GM19397 (cell line): ENCODE results near the gene MOB1B.
A peak's percentile ranks its signal among the peaks of the same experiment; 100 is the strongest.
"Not testable (repeated sequence)": the region's sequence is repeated elsewhere in the genome, so short reads cannot be mapped to it uniquely, and the experiment has no call there.

Source experiments
- ATAC-seq: cut with Tn5 transposase; IDR thresholded peaks from one replicate; pipeline ENCODE4 v1.9.1; 2021; ENCODE audit warnings: mild to moderate bottlenecking, moderate library complexity; ENCODE audit not compliant: unreplicated experiment

Gene MOB1B

DNA sequence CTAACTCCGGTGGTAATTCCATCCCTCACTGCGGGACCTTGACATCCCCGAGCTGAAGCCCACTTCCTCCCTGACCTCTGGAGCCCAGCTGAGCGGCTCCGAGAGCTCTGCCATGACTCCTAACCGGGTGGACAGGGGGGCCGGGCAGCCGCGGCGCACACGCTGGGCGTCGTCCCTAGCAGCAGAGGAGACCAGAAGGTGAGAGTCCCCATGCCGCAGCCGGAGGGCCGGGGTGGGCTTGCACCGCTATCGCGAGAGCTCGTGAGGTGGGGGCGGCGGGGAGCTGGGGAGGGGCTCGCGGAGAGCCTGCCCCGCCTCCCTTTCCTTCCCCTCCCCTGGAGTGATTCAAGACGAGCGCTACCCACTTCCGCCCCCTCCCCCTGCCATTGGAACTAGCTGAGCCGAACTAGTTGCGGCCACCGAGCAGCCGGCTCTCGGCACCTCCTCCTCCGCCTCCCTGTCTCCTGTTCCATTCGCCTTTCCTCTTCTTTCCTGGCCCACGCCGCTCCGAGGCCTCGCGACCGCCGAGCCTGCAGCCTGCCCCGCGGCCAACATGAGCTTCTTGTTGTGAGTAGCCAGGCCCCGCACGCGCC lies at the start of gene MOB1B:
Gene MOB1B, plus strand, starts transcription at position 386 of the 593 bp plus-strand sequence. Its CDS starts 168 bp downstream, at position 554.
- ATAC-seq: peak; percentile 90

DNA sequence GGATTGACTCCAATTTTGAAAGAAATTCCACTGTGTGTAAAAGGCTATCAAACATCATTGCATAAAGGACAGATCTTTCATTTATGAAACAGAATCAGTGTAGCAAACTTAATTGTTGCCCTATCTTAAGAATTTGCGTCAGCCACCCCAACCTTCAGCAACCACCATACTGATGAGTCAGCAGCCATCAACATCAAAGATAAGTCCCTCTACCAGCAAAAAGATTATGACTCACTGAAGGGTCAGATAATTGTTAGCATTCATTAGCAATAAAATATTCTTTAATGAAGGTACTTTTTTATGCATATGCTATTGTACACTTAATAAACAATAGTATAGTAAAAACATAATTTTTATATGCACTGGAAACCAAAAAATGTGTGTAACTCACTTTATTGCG lies 46.7 kb upstream of the MOB1B start:
- ATAC-seq: no peak

- ATAC-seq: no peak
Observed at GRCh38 chr4:70858454-70858853, 43.7 kb upstream of the MOB1B start.

DNA sequence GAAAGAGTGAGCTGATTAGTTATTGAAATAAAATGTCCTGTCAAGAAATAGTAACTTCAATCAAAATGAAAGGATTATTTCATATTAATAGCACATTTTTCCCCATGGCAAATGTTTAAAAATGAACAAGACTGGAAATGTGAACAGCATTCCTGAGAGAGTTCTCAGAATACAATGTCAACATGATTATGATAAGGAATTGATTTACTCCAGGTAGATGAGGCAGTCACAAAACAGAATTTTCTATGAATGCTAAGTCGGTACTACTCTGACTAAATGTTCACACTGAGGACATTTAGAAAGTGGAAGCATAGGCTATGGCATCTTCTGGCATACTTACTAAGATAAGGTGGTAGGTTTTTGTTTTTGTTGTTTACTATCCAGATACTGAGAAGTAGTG lies 43.1 kb upstream of the MOB1B start:
- no peak for ATAC-seq

DNA sequence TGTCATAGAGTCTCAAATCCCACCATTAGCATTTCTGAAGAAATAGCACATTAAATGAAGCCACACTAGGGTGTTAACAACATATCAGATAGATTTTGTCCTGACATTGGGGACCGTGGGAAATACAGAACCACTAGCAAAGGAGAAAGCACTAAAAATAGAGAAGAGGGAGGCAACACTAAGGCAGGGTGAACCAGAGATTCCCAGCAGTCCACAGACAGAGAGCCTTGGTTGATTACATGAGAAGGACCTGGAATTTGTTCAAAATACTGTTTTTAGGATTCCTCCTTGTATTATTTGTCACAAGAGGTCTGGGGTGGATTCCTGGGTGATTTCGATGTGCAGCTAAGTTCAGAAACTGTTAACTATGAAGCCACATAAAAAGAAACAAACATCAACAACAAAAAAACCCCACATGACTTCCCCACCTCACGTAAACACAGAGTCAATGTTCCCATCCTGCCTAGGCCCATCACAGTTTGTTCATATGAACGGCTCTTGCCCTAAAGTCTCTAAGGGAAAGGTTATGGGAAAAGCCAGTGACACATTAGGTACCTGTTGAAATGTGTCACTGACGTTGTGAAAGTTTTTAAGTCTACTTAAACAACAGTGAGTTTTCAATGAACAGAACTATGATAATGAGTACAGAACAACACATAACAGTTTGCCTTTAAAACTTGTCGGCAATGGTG lies 38.9 kb upstream of the MOB1B start:
- peak; percentile 76 for ATAC-seq

GRCh38 chr4:70868778-70869177 lies 33.4 kb upstream of the MOB1B start:
- no peak for ATAC-seq

DNA sequence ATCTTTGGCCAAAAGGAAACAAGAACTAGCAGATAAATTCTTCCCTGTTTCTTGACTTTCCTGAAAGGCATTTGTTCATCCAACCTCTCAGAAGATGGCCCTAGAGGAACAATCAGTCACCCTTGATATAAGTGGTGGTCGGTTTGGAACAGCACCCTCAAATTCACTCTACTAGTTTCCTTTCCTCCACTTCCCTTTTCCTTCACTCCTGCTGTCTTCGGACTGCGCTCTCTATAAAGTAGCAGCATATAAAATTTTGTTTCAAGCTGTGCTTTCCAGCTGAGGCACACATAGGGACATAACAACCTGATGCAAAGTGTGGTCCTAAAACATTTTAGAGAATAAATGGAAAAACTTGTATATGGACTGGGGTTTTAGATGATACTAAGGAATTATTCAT lies 29.0 kb upstream of the MOB1B start:
- ATAC-seq: no peak

GRCh38 chr4:70874268-70875156 lies 27.7 kb upstream of the MOB1B start:
- ATAC-seq: peak; percentile 66

DNA sequence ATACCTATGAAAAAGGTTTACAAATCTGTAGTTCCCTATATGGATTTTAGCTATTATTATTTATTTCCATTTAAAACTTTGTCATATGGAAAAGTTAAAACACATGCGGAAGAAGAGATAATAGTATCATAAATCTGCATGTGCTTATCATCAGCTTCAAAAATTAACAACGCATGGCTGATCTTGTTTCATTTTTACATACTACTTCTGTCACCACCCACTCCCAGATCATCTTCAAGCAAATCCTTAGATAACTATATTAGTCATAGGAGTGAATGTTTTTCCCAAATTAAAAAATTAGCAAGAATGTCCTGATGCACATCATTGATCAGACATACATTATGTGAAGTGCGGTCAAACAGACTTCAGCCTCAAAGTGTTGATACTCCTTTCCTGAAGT lies 24.6 kb upstream of the MOB1B start:
- no peak for ATAC-seq

- ATAC-seq: no peak
Observed at GRCh38 chr4:70880739-70881138, 21.4 kb upstream of the MOB1B start.

- no peak for ATAC-seq
Observed at GRCh38 chr4:70885174-70885573, 17.0 kb upstream of the MOB1B start.

DNA sequence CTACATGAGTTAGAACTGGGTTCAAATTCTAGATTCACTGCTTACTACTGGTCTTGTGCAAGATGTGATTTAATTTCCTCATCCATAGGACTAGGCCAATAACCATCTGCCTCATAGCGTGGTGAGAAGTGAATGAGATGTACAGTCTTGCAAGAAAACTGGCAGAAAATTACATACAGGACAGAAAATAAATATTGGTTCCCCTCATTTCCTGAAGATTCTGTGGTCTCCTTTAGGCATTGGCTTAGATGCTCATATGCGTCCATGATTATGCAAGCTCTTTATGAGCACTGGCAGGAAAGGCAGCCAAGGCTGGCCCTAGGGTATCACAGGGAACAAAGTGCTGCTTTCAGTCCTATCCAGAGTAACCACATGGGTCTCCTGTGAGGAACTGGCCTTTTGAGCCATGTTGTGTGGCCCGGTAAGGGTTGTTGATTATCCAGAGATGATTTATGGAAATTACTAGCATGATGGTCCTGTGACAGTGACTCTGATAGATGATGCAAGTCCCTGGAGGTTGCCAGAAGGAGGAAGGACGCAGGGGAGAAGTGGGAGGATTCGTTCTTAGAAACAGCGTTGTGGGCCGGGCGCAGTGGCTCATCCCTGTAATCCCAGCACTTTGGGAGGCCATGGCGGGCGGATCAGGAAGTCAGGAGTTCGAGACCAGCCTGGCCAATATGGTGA lies 9.9 kb upstream of the MOB1B start:
- ATAC-seq: no peak

DNA sequence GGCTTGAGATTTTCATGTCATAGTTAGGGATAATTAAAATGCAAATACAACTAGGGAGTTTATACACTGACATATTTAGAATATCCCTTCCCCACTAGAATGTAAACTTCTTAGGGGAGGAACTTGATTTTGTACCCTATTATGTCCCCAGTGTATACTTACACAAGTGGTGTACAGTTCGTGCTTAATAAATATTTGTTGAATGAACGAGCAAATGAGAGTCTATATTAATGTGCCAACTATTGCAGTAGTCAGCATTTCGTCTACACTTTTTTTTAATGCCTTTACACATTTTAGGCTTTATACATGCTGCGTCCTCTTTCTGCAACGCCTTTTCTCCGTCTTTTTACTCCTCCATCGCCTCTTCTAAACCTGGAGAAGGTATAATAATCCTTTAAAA lies 8.4 kb upstream of the MOB1B start:
- ATAC-seq: no peak

GRCh38 chr4:70895405-70895804 lies 6.8 kb upstream of the MOB1B start:
- ATAC-seq: no peak

DNA sequence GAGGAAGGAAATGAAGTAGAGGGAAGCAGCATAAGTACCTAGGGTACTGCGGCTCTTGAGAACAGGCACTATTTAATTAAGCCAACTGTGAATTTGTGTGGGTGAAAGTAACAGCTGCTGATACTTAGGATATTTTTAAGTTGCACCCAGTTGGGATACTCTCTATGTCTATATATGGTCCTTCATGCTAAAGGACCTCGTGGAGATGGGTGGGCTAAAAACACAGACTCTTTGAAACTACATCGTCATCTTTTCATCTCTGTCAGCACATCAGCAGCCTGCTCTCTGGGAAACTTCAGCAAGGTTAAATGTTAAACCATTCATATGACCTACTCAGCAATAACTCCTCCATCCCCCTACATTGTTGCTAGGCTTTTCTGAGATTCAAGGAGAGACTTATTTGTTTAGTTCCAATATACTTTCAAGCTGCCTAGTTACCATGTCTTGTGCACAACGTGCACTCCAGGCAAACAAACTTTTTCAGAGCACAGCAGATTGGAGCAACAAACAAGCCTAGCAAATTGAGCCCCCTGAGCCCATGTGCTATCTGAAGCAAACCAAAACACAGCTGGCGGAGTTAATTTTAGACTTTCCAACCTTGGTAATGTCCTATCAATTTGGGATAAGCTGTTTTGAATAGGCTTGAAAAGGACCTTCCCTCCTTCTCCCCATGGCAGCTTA lies 6.2 kb upstream of the MOB1B start:
- ATAC-seq: peak; percentile 66

- not testable (repeated sequence) for ATAC-seq
Observed at GRCh38 chr4:70898581-70898980, 3.6 kb upstream of the MOB1B start.

- no peak for ATAC-seq
Observed at GRCh38 chr4:70901607-70901983, 574 bp upstream of the MOB1B start.

DNA sequence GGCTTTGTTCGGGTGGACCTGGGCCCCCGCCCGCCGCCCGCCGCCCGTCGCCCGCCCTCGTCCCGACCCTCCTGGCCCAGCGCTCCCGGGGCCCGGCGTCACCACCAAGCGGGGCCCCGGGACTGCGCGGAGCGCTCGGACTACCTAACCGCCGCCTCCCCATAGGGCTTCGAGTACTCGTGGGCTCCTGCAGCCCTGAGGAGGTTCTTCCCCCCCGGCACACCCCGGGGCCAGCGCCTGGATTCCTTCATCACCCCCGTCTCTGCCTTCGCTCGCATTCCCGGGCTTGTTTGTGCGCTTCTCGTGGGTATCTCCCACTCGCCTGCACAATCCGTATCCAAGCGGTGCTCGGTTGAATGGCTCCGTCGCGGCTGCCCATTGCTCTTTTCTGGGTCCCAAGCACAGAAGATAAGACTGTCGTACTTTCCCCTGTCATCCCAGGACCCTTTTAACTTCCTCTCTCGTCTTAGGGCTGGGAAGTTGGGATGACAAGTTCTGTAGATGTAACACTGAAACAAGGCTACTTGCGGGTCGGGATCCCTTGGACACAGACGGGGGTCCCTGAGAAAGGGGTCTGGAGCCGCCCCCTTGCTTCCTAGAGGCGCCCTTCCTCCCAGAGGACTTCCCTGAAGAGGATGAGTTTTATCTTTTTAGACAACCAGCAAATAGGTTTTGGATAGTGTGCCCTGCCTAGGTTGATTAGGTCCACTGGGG lies 565 bp downstream of the MOB1B start:
- peak; percentile 46 for ATAC-seq

DNA sequence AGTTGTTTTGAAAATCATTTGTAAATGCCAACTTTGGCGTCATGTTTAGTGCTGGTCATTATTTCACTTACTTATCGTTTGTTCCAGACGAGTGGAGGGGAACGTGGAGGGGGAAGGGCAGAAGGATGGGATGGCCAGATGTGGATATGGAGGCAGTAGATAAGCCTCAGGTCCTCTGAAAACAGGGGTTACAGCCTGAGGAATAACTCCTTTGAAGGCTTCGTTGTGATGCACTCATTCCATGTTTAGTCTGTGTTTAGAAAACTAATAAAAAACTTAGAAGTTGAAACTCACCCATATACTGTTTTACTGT lies 1.1 kb downstream of the MOB1B start:
- ATAC-seq: no peak

GRCh38 chr4:70908993-70909556 lies 6.9 kb downstream of the MOB1B start:
- peak; percentile 52 for ATAC-seq
